ENCODE measurements around the gene FHAD1. TPM values are rescaled to one million over a fixed set of nuclear protein-coding genes. Genes with fewer than 3 reads are reported as not detected.

FHAD1 gene
- total RNA-seq, 1 experiment from 2014 or later = 2.0 TPM

DNA sequence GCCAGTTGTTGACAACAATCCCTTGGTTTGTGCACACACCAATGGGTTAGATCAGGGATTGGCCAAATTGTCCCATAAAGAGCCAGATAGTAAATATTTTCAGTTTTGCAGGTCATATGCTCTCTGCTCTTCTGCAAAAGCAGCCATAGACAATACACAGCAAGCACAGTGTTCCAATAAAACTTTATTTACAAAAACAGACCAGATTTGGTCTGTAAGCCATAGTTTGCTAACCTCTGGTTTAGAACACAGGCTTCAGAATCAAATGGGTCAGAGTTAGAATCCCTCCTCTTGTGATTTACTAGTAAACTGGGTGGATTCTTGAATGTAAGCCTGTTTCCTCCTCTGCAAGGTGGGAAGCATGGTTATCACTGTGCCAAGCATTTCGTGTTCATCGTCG, 97.4 kb downstream of the FHAD1 start:
- Histone ChIP-seq H3K27ac (ENCODE audit: low read depth, low read length, poor library complexity, severe bottlenecking) (no peak overlapping the region), H3K4me3 (ENCODE audit: low read depth, low read length, poor library complexity, severe bottlenecking) (no peak overlapping the region), H3K4me1 (ENCODE audit: insufficient read depth, low read length, poor library complexity, severe bottlenecking) (peaks cover 9% of the 10 kb centered on the region), H3K27me3 (replicated peaks; ENCODE audit: insufficient read depth, low read depth, low read length, poor library complexity) (no peaks in the 10 kb centered on the region), H3K9me3 (ENCODE audit: low read depth, low read length, poor library complexity, severe bottlenecking) (no peaks in the 10 kb centered on the region), H3K36me3 (ENCODE audit: insufficient read depth, low read length, poor library complexity, severe bottlenecking) (no peaks in the 10 kb centered on the region)
- TF ChIP-seq, protein P1, sequence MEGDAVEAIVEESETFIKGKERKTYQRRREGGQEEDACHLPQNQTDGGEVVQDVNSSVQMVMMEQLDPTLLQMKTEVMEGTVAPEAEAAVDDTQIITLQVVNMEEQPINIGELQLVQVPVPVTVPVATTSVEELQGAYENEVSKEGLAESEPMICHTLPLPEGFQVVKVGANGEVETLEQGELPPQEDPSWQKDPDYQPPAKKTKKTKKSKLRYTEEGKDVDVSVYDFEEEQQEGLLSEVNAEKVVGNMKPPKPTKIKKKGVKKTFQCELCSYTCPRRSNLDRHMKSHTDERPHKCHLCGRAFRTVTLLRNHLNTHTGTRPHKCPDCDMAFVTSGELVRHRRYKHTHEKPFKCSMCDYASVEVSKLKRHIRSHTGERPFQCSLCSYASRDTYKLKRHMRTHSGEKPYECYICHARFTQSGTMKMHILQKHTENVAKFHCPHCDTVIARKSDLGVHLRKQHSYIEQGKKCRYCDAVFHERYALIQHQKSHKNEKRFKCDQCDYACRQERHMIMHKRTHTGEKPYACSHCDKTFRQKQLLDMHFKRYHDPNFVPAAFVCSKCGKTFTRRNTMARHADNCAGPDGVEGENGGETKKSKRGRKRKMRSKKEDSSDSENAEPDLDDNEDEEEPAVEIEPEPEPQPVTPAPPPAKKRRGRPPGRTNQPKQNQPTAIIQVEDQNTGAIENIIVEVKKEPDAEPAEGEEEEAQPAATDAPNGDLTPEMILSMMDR (conservative IDR thresholded peaks at IDR 0.05; ENCODE audit: low read depth, low read length) = no peak
- TF ChIP-seq EZH2 (IDR thresholded peaks at IDR 0.05; ENCODE audit: borderline replicate concordance, low read depth, low read length, poor library complexity, severe bottlenecking) = no peak
- CTCF ChIA-PET = no interaction called here
- POLR2A ChIA-PET (ENCODE audit: low non-redundant PET) = no interaction called here
- intact Hi-C loops (cut with micrococcal nuclease; ENCODE audit: unreplicated experiment) = no loop called here
- no peak for DNase-seq (ENCODE audit: low spot score)
- BruUV-seq (replicated peaks) = no TSS peak

DNA sequence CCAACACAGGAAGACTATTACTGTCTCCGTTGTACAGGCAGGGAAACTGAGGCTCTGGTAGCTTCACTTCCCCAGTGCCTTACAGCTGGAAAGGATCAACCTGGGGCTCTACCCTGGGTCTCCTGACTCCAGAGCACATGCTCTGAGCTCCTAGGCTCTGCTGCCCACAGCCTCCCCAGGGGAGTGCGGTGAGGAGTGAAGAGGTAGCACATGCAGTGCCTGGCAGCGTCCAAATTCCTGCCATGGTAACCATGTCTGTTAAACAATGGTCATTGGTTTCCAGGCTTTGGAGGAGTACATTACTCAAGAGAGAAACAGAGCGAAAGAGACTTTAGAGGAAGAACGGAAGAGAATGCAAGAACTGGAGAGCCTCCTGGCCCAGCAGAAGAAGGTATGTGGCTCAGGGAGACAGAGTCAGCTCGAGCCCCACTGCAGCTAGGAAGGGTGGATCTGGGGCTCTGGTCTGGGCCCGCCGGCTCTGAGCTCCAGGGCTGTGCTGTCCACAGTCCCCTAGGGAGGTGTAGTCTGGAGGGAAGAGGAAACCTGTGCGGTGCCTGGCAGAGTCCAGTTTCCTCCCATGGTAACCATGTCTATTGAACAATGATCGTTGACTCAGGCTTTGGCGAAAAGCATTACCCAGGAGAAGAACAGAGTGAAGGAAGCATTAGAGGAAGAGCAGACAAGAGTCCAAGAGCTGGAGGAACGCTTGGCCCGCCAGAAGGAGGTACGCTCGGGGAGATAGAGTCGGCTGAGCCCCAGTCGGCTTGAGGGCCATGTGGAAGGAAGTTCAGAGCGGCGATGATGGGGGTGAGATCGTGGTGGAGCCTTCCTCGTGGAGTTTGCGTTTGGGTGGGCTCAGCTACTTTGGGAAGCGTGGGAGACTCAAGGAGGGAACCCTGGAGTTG, 98.0 kb downstream of the FHAD1 start:
- peaks cover 9% of the 10 kb centered on the region for H3K4me1 ChIP-seq (ENCODE audit: insufficient read depth, low read length, poor library complexity, severe bottlenecking)
- POLR2A ChIA-PET (ENCODE audit: low non-redundant PET) = no interaction called here
- intact Hi-C loops (cut with micrococcal nuclease; ENCODE audit: unreplicated experiment) = no loop called here

DNA sequence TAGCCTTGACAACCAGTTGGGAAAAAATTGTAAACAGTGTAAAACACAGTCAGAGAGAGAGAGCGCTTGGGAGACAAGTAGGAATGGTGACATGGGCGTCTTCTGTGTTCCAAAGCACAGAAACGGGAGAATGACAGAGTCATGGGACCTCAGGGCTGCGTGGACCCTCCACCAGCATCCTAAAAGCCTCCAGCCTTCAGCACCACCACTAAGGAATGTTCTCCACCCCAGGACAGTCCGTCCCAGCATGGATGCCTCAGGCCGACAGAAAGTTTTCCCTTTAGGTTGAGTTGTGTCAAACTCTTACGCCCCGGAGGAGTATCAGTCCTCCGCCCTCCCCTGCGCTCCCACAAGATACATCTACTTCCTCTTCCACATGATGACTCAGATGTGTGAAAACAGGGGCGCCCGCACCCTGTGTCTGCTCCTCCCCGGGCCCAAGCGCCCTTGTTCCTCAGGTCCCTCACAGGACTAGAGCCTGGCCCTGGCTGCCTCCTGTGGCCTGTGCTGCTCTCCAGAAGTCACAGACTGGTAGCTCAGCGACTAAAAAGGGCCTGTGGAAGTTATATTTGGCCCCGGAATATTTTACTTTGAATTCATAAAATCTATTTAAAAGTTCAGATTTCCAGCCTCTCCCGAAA, 98.8 kb downstream of the FHAD1 start:
- DNase-seq (ENCODE audit: low spot score) = no peak
- Histone ChIP-seq H3K4me1 (ENCODE audit: insufficient read depth, low read length, poor library complexity, severe bottlenecking) (peaks cover 9% of the 10 kb centered on the region), H3K27me3 (replicated peaks; ENCODE audit: insufficient read depth, low read depth, low read length, poor library complexity) (no peaks in the 10 kb centered on the region), H3K4me3 (ENCODE audit: low read depth, low read length, poor library complexity, severe bottlenecking) (no peak overlapping the region), H3K27ac (ENCODE audit: low read depth, low read length, poor library complexity, severe bottlenecking) (no peak overlapping the region), H3K9me3 (ENCODE audit: low read depth, low read length, poor library complexity, severe bottlenecking) (no peaks in the 10 kb centered on the region), H3K36me3 (ENCODE audit: insufficient read depth, low read length, poor library complexity, severe bottlenecking) (no peaks in the 10 kb centered on the region)
- no peak for TF ChIP-seq EZH2 (IDR thresholded peaks at IDR 0.05; ENCODE audit: borderline replicate concordance, low read depth, low read length, poor library complexity, severe bottlenecking)
- TF ChIP-seq, protein P1 (conservative IDR thresholded peaks at IDR 0.05; ENCODE audit: low read depth, low read length) = no peak
- ChIA-PET CTCF (no interaction called here), POLR2A (ENCODE audit: low non-redundant PET) (no interaction called here)
- no TSS peak for BruUV-seq (replicated peaks)
- intact Hi-C loops (cut with micrococcal nuclease; ENCODE audit: unreplicated experiment) = no loop called here

More for the DNA sequence above, 98.0 kb downstream of the FHAD1 start:
- BruUV-seq (replicated peaks) = no TSS peak
- no peaks in the 10 kb centered on the region for H3K36me3 ChIP-seq (ENCODE audit: insufficient read depth, low read length, poor library complexity, severe bottlenecking)
- H3K4me3 ChIP-seq (ENCODE audit: low read depth, low read length, poor library complexity, severe bottlenecking) = no peak overlapping the region
- no peaks in the 10 kb centered on the region for H3K27me3 ChIP-seq (replicated peaks; ENCODE audit: insufficient read depth, low read depth, low read length, poor library complexity)
- TF ChIP-seq, protein P1 (conservative IDR thresholded peaks at IDR 0.05; ENCODE audit: low read depth, low read length) = no peak
- no peak for TF ChIP-seq EZH2 (IDR thresholded peaks at IDR 0.05; ENCODE audit: borderline replicate concordance, low read depth, low read length, poor library complexity, severe bottlenecking)
- no peak for DNase-seq (ENCODE audit: low spot score)
- no peak overlapping the region for H3K27ac ChIP-seq (ENCODE audit: low read depth, low read length, poor library complexity, severe bottlenecking)
- H3K9me3 ChIP-seq (ENCODE audit: low read depth, low read length, poor library complexity, severe bottlenecking) = no peaks in the 10 kb centered on the region
- CTCF ChIA-PET = no interaction called here
